RWPE2 (cell line): ENCODE results near the gene ANGPTL1.
"Not testable (repeated sequence)": the region's sequence is repeated elsewhere in the genome, so short reads cannot be mapped to it uniquely, and the experiment has no call there.

ENCODE experiments used
- ATAC-seq: fragments of 200-7000 bp; cut with Tn5 transposase; 3 replicates; pipeline ENCODE4 v1.9.1; 2021; ENCODE audit warnings: low read depth
- DNase-seq: peaks from one replicate; pipeline ENCODE4 v3.0.0-alpha.2; 2020; ENCODE audit warnings: low spot score
- H3K27ac ChIP-seq: fragments of 450-650 bp; 2 replicates; pipeline ENCODE4 v1.5.1; 2017; ENCODE audit warnings: mild to moderate bottlenecking; ENCODE audit not compliant: poor library complexity, severe bottlenecking
- H3K27me3 ChIP-seq: fragments of 250-450 bp; sonication (Bioruptor Pico); 2 replicates; pipeline ENCODE4 v1.5.1; 2021; ENCODE audit warnings: mild to moderate bottlenecking, moderate library complexity; ENCODE audit not compliant: insufficient read depth, poor library complexity, severe bottlenecking
- H3K36me3 ChIP-seq: fragments of 250-450 bp; sonication (Bioruptor Pico); 2 replicates; pipeline ENCODE4 v1.5.1; 2020; ENCODE audit warnings: low read depth, mild to moderate bottlenecking, moderate library complexity
- H3K4me1 ChIP-seq: fragments of 250-450 bp; sonication (Bioruptor Pico); 2 replicates; pipeline ENCODE4 v1.5.1; 2021; ENCODE audit warnings: mild to moderate bottlenecking, moderate library complexity; ENCODE audit not compliant: insufficient read depth, poor library complexity, severe bottlenecking
- H3K4me3 ChIP-seq: fragments of 250-450 bp; sonication (Bioruptor Pico); 2 replicates; pipeline ENCODE4 v1.5.1; 2021; ENCODE audit warnings: mild to moderate bottlenecking, moderate library complexity; ENCODE audit not compliant: severe bottlenecking
- H3K9me3 ChIP-seq: fragments of 250-450 bp; sonication (Bioruptor Pico); 2 replicates; pipeline ENCODE4 v1.5.1; 2021; ENCODE audit warnings: mild to moderate bottlenecking, moderate library complexity; ENCODE audit not compliant: severe bottlenecking
- TF ChIP-seq, protein P1 (sequence below): fragments of 450-650 bp; IDR thresholded peaks from one replicate; pipeline ENCODE4 v1.5.1; 2017; ENCODE audit warnings: mild to moderate bottlenecking, moderate library complexity; ENCODE audit not compliant: poor library complexity, severe bottlenecking

Gene ANGPTL1

DNA sequence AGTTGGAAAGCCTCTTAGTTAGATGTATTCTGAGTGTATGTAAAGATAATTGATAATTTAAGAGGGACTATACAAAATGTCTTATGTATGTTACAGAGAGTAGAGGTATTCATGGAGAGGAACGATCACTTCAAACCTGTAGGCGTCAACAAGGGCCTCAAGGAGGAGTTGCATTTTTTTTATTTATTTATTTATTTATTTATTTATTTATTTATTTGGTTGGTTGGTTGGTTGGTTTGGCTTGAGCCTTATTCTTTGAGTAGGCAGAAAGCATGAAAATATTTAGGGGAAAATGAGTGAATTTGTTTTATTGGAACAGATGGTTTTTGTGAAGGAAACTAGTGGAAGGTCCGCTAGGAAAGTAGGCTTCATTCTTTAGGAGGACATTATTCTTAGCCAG lies 8.5 kb downstream of the ANGPTL1 start:
- H3K27ac ChIP-seq: no peak overlapping the region
- no peaks in the 10 kb centered on the region for H3K27me3 ChIP-seq
- ATAC-seq (no peak), DNase-seq (no peak)
- TF ChIP-seq, protein P1, sequence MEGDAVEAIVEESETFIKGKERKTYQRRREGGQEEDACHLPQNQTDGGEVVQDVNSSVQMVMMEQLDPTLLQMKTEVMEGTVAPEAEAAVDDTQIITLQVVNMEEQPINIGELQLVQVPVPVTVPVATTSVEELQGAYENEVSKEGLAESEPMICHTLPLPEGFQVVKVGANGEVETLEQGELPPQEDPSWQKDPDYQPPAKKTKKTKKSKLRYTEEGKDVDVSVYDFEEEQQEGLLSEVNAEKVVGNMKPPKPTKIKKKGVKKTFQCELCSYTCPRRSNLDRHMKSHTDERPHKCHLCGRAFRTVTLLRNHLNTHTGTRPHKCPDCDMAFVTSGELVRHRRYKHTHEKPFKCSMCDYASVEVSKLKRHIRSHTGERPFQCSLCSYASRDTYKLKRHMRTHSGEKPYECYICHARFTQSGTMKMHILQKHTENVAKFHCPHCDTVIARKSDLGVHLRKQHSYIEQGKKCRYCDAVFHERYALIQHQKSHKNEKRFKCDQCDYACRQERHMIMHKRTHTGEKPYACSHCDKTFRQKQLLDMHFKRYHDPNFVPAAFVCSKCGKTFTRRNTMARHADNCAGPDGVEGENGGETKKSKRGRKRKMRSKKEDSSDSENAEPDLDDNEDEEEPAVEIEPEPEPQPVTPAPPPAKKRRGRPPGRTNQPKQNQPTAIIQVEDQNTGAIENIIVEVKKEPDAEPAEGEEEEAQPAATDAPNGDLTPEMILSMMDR: no peak
- H3K9me3 ChIP-seq: peaks cover 2% of the 10 kb centered on the region
- no peaks in the 10 kb centered on the region; the same call in 1 of the 2 replicates for H3K36me3 ChIP-seq
- no peak overlapping the region for H3K4me3 ChIP-seq
- no peaks in the 10 kb centered on the region for H3K4me1 ChIP-seq

DNA sequence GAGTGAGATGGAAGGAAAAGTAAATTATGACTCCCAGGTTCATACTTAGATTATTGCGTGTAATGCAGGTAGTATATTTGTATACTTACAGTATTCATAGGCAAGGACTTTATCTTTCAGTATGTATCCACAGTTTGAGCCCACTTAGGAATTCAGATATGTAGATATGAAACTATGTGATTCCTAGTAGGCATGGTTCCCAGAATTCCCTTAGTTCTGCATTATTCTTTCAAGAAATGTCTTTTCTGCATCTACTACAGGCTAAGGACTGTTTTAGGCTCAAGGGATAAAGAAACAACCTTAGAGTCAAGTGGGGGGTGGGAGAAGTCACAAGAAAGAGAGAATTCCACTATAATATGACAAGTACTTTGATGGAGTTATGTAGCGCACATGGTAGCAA lies 13.8 kb downstream of the ANGPTL1 start:
- DNase-seq (no peak), ATAC-seq (no peak)
- TF ChIP-seq, protein P1: no peak
- Histone ChIP-seq H3K9me3 (peaks cover 2% of the 10 kb centered on the region), H3K4me3 (no peak overlapping the region), H3K4me1 (no peaks in the 10 kb centered on the region), H3K27ac (no peak overlapping the region), H3K36me3 (no peaks in the 10 kb centered on the region; the same call in 1 of the 2 replicates), H3K27me3 (no peaks in the 10 kb centered on the region)

DNA sequence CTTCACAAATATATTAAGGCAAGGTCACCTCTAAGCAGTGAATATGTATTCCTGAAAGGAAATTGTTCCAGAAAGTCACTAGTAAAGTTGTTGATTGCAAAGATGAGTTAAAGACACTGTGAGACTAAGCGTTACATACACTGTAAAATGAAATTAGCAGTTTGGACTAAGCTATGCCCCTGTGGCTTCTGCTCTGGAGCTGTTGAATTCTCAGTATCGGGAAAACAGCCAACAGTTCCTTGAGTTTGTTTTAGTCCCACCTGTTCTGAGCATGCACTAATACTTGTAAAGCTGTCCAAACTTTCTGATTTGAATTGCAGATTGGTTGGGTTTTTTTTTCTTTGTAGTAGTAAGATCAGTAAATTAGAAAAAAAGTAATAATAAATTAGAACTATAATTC lies 21.0 kb downstream of the ANGPTL1 start:
- Histone ChIP-seq H3K4me1 (no peaks in the 10 kb centered on the region), H3K27me3 (no peaks in the 10 kb centered on the region), H3K4me3 (no peak overlapping the region), H3K27ac (no peak overlapping the region), H3K36me3 (no peaks in the 10 kb centered on the region), H3K9me3 (no peaks in the 10 kb centered on the region)
- TF ChIP-seq, protein P1: no peak
- DNase-seq (no peak), ATAC-seq (no peak)

DNA sequence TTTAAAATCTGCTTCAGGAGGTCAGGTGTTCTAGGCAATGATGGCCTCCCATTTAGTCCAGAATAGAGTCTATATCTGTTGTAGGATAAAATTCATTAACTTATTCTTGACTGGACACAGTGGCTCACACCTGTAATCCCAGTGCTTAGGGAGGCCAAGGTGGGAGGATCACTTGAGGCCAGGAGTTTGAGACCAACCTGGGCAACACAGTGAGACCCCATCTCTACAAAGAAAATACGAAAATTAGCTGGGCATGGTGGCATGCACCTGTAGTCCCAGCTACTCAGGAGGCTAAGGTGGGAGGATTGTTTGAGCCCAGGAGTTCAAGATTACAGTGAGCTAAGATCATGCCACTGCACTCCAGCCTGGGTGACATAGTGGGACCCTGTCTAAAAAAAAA lies 23.0 kb downstream of the ANGPTL1 start:
- not testable (repeated sequence) for H3K9me3 ChIP-seq, H3K27me3 ChIP-seq, ATAC-seq, H3K36me3 ChIP-seq, H3K27ac ChIP-seq, H3K4me1 ChIP-seq, H3K4me3 ChIP-seq, DNase-seq

DNA sequence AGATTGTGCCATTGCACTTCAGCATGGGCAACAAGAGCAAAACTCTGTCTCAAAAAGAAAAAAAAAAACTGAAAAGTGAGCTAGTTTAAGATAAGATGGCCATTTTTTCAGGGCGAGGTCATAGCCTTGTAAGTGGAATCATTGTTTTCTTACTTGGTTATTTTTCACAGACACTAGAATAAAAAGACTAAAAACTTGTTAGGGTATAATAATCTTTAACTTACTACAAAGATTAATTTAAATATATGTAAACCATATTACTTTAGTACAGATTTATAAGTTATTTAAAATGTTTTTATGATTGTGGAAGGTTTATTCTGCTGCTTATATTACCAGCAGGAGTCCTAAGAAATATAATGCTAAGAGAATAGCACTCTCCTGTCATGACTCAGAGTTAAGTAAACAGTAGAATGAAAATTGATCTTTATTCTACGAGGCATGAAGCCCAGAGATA lies 23.5 kb downstream of the ANGPTL1 start:
- Histone ChIP-seq H3K27me3 (no peaks in the 10 kb centered on the region), H3K4me1 (no peaks in the 10 kb centered on the region), H3K9me3 (no peaks in the 10 kb centered on the region), H3K36me3 (no peaks in the 10 kb centered on the region), H3K27ac (no peak overlapping the region), H3K4me3 (no peak overlapping the region)
- TF ChIP-seq, protein P1: no peak
- DNase-seq (no peak), ATAC-seq (peak; percentile 89)
